ENCODE measurements around the gene SPAG16. TPM values are rescaled to one million over a fixed set of nuclear protein-coding genes. Genes with fewer than 3 reads are reported as not detected.

The SPAG16 gene
- total RNA-seq, 3 donors from 2014 or later: 25.3 to 42.0 (median 41.7) TPM

DNA sequence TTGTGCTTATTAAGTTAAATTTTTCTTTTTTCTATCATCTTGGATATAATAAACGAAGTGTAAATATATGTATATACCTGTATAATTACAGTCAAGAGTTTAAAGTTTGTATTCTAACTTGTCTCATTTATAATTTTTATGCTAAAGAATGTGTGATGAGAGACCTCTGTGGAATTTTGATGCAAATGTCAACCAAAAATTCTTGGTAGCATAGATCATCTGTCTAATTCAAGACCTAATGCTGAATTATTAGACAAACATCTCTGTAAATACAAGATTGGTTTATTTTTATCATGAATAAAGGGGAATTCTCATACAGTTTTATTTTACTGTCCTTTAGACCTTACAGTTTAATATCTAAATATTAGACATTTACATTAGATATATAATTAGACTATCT lies 977.4 kb downstream of the SPAG16 start:
- intact Hi-C loops (cut with DNase I; ENCODE audit: low total_unique reads): no loop called here
- no peak overlapping the region for H3K4me3 ChIP-seq
- TF ChIP-seq, protein P1, sequence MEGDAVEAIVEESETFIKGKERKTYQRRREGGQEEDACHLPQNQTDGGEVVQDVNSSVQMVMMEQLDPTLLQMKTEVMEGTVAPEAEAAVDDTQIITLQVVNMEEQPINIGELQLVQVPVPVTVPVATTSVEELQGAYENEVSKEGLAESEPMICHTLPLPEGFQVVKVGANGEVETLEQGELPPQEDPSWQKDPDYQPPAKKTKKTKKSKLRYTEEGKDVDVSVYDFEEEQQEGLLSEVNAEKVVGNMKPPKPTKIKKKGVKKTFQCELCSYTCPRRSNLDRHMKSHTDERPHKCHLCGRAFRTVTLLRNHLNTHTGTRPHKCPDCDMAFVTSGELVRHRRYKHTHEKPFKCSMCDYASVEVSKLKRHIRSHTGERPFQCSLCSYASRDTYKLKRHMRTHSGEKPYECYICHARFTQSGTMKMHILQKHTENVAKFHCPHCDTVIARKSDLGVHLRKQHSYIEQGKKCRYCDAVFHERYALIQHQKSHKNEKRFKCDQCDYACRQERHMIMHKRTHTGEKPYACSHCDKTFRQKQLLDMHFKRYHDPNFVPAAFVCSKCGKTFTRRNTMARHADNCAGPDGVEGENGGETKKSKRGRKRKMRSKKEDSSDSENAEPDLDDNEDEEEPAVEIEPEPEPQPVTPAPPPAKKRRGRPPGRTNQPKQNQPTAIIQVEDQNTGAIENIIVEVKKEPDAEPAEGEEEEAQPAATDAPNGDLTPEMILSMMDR (IDR thresholded peaks at IDR 0.05): no peak
- TF ChIP-seq POLR2A (IDR thresholded peaks at IDR 0.05): no peak
- TF ChIP-seq POLR2AphosphoS5 (IDR thresholded peaks at IDR 0.05): no peak
- H3K27me3 ChIP-seq: no peaks in the 10 kb centered on the region
- no peaks in the 10 kb centered on the region for H3K9me3 ChIP-seq
- H3K4me1 ChIP-seq: no peaks in the 10 kb centered on the region
- no peaks in the 10 kb centered on the region for H3K36me3 ChIP-seq
- H3K27ac ChIP-seq: no peak overlapping the region
- DNase-seq (ENCODE audit: low spot score in 2 of 2): no peak

DNA sequence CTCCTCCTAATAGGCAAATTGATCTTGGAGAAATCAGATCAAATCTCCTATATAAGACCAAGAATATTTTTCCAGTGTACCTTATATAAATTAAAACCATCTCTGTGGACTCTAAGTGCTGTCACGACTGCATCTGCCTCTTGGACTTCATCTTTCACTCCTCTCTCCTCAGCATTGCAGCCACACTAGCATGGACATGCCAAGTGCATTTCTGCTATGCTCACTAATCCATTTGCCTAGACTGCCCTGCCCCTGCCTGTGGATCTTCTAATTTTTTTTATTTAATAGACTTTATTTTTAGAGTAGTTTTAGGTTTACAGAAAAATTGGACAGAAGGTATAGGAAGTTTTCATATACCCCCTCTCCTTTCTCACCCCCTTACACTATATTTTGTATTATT lies 979.9 kb downstream of the SPAG16 start:
- no peaks in the 10 kb centered on the region for H3K4me1 ChIP-seq
- intact Hi-C loops (cut with DNase I; ENCODE audit: low total_unique reads): no loop called here
- TF ChIP-seq POLR2AphosphoS5 (IDR thresholded peaks at IDR 0.05): no peak
- no peak for TF ChIP-seq POLR2A (IDR thresholded peaks at IDR 0.05)
- TF ChIP-seq, protein P1 (IDR thresholded peaks at IDR 0.05): no peak
- no peaks in the 10 kb centered on the region for H3K27me3 ChIP-seq
- no peak overlapping the region for H3K27ac ChIP-seq
- H3K4me3 ChIP-seq: no peak overlapping the region
- no peaks in the 10 kb centered on the region for H3K36me3 ChIP-seq
- DNase-seq (ENCODE audit: low spot score in 2 of 2): no peak
- H3K9me3 ChIP-seq: no peaks in the 10 kb centered on the region

DNA sequence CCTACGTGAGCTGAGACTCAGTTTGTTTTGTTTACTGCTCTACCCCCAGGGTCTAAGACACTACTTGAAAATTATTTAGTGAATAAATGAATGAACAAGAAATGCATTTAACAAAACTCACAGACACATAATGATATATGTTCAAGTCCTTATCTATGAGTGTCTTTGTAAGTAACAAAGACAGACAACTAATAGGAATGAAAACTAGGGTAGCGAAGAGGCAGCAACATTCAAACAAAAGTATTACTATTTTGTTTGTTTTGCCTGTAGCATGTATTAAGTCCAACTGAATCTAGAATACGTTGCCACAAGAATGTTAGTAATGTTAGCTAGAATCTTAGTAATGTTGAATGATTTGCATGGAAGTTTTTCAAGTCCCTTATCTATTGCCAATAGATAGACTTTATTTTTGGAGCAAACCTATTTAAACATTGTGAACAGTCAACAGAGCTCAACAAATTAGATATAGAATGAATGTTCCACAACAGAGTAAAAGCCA lies 981.8 kb downstream of the SPAG16 start:
- Histone ChIP-seq H3K4me1 (no peaks in the 10 kb centered on the region), H3K27ac (no peak overlapping the region), H3K27me3 (no peaks in the 10 kb centered on the region), H3K36me3 (no peaks in the 10 kb centered on the region), H3K9me3 (no peaks in the 10 kb centered on the region), H3K4me3 (no peak overlapping the region)
- intact Hi-C loops (cut with DNase I; ENCODE audit: low total_unique reads): no loop called here
- no peak for TF ChIP-seq POLR2AphosphoS5 (IDR thresholded peaks at IDR 0.05)
- DNase-seq (ENCODE audit: low spot score in 2 of 2): no peak

DNA sequence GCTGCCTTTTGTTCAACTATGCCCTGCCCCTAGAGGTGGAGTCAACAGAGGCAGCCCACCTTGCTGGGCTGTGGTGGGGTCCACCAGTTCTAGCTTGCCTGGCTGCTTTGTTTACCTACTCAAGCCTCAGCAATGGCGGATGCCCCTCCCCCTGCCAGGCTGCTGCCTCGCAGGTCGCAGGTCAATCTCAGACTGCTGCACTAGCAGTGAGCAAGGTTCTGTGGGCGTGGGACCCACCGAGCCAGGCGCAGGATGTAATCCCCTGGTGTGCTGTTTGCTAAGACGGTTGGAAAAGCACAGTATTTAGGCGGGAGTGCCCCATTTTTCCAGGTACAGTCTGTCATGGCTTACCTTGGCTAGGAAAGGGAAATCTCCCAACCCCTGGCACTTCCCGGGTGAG lies 993.6 kb downstream of the SPAG16 start:
- no peak for TF ChIP-seq POLR2A (IDR thresholded peaks at IDR 0.05)
- TF ChIP-seq, protein P1 (IDR thresholded peaks at IDR 0.05): no peak
- Histone ChIP-seq H3K27ac (no peak overlapping the region), H3K36me3 (no peaks in the 10 kb centered on the region), H3K9me3 (no peaks in the 10 kb centered on the region), H3K4me1 (no peaks in the 10 kb centered on the region), H3K27me3 (no peaks in the 10 kb centered on the region), H3K4me3 (no peak overlapping the region)
- intact Hi-C loops (cut with DNase I; ENCODE audit: low total_unique reads): no loop called here
- DNase-seq (ENCODE audit: low spot score in 2 of 2): no peak

DNA sequence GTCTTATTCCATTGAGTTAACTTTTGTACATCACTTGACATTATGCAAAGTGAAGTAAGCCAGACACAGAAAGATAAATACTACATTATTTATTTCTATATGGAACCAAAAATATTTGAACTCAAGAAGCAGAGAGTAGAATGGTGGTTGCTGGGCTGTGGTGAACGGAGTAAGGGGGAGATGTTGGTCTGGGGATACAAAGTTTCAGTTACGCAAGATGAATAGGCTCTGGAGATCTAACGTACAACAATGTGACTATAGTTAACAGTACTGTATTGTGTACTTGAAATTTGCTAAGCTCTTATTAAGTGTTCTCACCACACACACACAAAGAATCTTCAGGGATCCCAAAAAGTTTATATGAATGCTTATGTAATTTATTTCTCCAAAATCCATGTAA lies 1001.7 kb downstream of the SPAG16 start:
- H3K27ac ChIP-seq: no peak overlapping the region
- H3K27me3 ChIP-seq: no peaks in the 10 kb centered on the region
- no peaks in the 10 kb centered on the region for H3K36me3 ChIP-seq
- no peaks in the 10 kb centered on the region for H3K9me3 ChIP-seq
- no peaks in the 10 kb centered on the region for H3K4me1 ChIP-seq
- no peak overlapping the region for H3K4me3 ChIP-seq
- TF ChIP-seq POLR2AphosphoS5 (IDR thresholded peaks at IDR 0.05): no peak
- no peak for TF ChIP-seq POLR2A (IDR thresholded peaks at IDR 0.05)
- TF ChIP-seq, protein P1 (IDR thresholded peaks at IDR 0.05): no peak
- intact Hi-C loops (cut with DNase I; ENCODE audit: low total_unique reads): loop anchor here (5.0 kb wide), 1 partner anchor 284 kb away; no protein-coding TSS in a partner anchor
- DNase-seq (ENCODE audit: low spot score in 2 of 2): no peak

DNA sequence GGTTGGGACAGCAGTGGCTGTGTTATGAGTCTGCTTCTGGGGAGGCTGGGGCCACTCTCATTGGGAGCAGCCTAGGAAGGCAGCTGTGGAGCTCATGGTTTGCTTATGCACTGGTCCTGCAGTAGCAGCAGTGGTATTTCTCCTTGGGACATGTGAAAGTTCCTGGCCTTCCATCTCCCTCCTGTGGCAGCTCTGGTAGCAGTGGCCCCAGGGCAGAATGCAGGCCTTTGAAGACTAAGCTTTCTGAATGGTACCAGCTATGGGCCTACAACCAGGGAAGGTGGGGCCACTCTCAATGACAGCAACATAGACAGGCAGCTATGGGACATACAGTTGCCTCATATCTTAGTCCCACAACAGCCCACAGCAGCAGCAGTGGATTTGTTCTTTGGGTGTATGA lies 1009.3 kb downstream of the SPAG16 start:
- TF ChIP-seq, protein P1 (IDR thresholded peaks at IDR 0.05): no peak
- no peak for TF ChIP-seq POLR2A (IDR thresholded peaks at IDR 0.05)
- TF ChIP-seq POLR2AphosphoS5 (IDR thresholded peaks at IDR 0.05): no peak
- Histone ChIP-seq H3K27me3 (no peaks in the 10 kb centered on the region), H3K4me1 (no peaks in the 10 kb centered on the region), H3K9me3 (peaks cover 17 to 19% of the 10 kb centered on the region in 2 donors), H3K4me3 (no peak overlapping the region), H3K36me3 (no peaks in the 10 kb centered on the region), H3K27ac (no peak overlapping the region)
- intact Hi-C loops (cut with DNase I; ENCODE audit: low total_unique reads): no loop called here
- no peak for DNase-seq (ENCODE audit: low spot score in 2 of 2)

Measured in breast epithelium (tissue), 4 donors.